Measurements from ENCODE around the gene TMC1.
"Not testable (repeated sequence)": the region's sequence is repeated elsewhere in the genome, so short reads cannot be mapped to it uniquely, and the experiment has no call there.

Gene TMC1

GRCh38 chr9:72826996-72827949, 305.9 kb downstream of the TMC1 start:
- no peak for DNase-seq (ENCODE audit: low read depth)

GRCh38 chr9:72827950-72828731, 306.7 kb downstream of the TMC1 start:
- DNase-seq (ENCODE audit: low read depth), result no peak

GRCh38 chr9:72834994-72835393, 313.6 kb downstream of the TMC1 start:
- DNase-seq (ENCODE audit: low read depth), result no peak

GRCh38 chr9:72836790-72837189, 315.4 kb downstream of the TMC1 start:
- no peak for DNase-seq (ENCODE audit: low read depth)

- DNase-seq (ENCODE audit: low read depth), result no peak
Observed at GRCh38 chr9:72839085-72839484, 317.7 kb downstream of the TMC1 start.

GRCh38 chr9:72843520-72844439, 322.4 kb downstream of the TMC1 start:
- no peak for DNase-seq (ENCODE audit: low read depth)

- no peak for DNase-seq (ENCODE audit: low read depth)
Observed at GRCh38 chr9:72844440-72844768, 323.0 kb downstream of the TMC1 start.

- DNase-seq (ENCODE audit: low read depth), result not testable (repeated sequence)
Observed at GRCh38 chr9:72845052-72845451, 323.6 kb downstream of the TMC1 start.

- DNase-seq (ENCODE audit: low read depth), result not testable (repeated sequence)
Observed at GRCh38 chr9:72850209-72850608, 328.8 kb downstream of the TMC1 start.

- DNase-seq (ENCODE audit: low read depth), result no peak
Observed at GRCh38 chr9:72855321-72855720, 333.9 kb downstream of the TMC1 start.

- DNase-seq (ENCODE audit: low read depth), result no peak
Observed at GRCh38 chr9:72855890-72856523, 334.6 kb downstream of the TMC1 start.

GRCh38 chr9:72856972-72857623, 335.7 kb downstream of the TMC1 start:
- no peak for DNase-seq (ENCODE audit: low read depth)

GRCh38 chr9:72857624-72857996, 336.2 kb downstream of the TMC1 start:
- no peak for DNase-seq (ENCODE audit: low read depth)

GRCh38 chr9:72858089-72858912, 336.9 kb downstream of the TMC1 start:
- no peak for DNase-seq (ENCODE audit: low read depth)

GRCh38 chr9:72862788-72863187, 341.4 kb downstream of the TMC1 start:
- DNase-seq (ENCODE audit: low read depth), result not testable (repeated sequence)

- no peak for DNase-seq (ENCODE audit: low read depth)
Observed at GRCh38 chr9:72863456-72864094, 342.2 kb downstream of the TMC1 start.

- no peak for DNase-seq (ENCODE audit: low read depth)
Observed at GRCh38 chr9:72864327-72864726, 342.9 kb downstream of the TMC1 start.

- DNase-seq (ENCODE audit: low read depth), result no peak
Observed at GRCh38 chr9:72871685-72872084, 350.3 kb downstream of the TMC1 start.

GRCh38 chr9:72872718-72873117, 351.3 kb downstream of the TMC1 start:
- no peak for DNase-seq (ENCODE audit: low read depth)

GRCh38 chr9:72873456-72873855, 352.0 kb downstream of the TMC1 start:
- no peak for DNase-seq (ENCODE audit: low read depth)
